NCI-H187 (cell line): ENCODE measurements around the gene CELF4.

Experiments
- DNase-seq, 2 experiments: peaks; one replicate each; lab custom pipeline; 2025; lab: John Stamatoyannopoulos, UW

Gene CELF4

DNA sequence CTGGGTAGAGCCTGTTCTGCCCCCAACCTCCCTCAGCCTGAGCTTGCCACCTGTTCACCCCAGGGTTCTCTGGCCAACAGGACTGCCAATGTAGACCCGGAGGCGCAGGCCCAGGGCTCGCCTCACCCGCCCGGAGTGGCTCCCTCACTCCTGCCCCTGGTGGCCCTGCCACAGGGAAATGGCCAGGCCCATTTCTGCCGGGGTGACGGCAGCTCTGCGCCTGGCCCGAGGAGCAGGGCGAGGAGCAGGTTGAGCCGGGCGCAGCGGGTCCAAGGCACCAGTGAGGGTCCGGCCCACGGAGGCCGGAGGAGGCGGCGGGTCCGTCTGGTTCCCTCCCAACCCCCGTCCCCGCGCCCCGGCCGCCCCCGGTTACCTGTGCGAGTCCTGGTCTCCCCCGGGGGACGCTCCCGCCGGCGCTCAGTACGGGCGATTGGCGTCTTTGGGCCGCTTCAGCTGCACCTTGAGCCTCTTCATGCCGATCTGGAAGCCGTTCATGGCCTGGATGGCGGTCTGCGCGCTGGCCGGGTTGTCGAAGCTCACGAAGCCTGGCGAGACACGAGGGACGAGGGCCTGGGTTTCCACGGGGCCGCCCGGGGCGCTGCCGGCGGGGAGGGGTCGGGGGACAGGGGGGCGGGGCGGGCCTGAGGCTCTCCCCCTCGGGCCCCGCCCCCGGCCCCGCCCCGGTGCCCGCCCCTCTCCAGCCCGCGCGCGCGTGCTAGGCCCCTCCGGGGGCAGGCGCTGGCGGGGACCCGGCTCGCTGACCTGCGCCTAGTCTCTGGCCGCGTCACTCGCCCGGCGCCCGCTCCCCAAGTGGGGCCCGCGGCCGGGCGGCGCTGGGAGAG, 312.0 kb downstream of the CELF4 start:
- peak in 1 of 2 experiments; percentile 11 for DNase-seq

DNA sequence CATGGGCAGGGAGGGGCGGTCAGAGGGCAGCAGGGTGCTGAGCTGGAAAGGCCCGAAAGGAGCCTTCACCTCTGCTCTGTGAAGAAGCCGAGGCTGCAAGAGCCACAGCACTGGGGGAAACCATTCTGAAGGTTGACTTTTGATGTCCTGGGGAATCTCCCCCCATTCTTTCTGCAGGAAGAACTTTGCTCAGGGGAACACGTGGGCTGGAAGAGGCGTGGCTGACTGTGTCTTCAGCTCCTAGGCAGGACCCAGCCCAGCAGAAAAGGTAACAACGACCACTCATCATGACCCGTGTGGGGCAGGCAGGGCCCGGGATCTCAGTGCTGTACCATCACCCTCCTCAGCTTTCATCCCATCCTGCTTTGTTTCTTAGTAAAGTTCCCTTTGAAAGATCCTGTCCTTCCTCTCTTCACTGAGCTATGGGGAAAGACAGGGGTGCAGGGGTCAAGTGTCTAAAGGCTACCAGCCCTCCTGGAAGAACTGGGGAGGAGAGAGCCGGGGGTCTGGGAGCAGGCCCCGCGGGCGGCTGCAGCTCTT, 312.7 kb downstream of the CELF4 start:
- DNase-seq: no peak

DNA sequence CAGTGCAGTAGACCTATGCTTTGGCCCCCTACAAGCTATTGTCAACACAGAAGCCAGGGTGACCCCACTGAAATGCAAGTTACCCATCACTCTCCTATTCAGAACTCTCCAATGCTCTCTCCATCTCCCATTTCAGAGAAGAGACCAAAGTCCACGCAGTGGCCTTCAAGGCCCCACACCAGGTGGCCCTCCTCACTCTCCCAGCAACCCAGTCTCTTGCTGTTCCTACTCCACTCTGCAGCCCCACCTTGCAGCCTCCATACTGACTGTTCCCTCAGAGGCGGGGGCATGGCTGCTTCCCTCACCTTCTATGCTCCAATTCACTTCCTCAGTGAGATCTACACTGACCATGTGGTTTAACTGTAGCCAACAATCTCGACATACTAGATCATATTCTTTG, 313.3 kb downstream of the CELF4 start:
- DNase-seq: no peak

DNA sequence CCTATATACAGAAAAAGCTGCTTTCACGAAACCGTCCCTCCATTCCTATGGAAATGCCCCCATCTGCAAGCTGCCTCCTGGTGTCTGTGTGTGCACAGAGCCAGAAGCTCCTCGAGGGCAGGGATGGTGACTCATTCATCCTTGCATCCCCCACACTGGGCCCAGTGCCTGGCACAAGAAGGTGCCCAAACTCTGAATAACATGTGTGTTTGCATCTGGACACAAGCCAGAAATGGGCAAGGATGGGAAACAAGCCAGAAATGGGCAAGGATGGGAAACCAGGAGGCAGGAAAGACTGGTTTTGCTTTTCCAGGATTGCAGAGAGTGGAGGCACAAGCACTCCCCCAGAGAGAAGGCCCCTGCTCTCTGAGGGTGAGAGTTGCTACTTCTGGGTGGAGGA, 313.9 kb downstream of the CELF4 start:
- no peak for DNase-seq

DNA sequence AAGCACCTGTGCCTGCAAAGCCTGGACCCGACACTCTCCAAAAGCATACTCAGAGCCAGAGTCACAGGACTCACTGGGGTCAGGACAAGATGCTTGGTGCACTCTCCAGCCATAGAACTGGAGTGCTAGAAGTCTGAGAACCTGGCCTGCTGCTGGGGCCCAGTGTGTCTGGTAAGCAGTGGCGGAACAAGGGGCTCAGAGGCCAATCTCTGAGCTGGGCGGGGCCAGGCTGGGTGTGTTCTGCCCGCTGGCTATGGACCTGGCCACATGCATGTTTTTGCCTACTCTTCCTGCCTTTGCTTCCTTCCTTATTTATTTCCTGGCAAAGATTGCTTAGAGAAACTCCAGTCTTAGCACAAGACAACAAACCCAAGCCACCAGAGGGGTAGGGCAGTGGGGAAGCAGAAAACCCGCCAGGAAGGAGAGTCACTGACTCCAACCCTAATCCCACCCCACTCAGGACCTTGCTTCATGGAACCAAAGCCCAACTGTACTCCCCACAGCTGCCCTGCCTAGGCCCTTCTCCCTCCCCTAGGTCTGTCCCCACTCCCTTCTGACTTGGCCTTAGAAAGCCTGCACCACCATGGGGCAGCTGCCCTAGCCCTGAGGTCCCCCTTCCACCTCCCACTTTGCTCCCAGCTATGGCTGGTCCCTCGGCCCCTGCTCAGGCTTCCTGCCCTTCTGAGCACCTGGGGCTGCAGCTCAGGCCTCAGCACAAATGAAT, 315.5 kb downstream of the CELF4 start:
- no peak for DNase-seq

GRCh38 chr18:37249171-37249886, 316.3 kb downstream of the CELF4 start:
- DNase-seq: no peak

DNA sequence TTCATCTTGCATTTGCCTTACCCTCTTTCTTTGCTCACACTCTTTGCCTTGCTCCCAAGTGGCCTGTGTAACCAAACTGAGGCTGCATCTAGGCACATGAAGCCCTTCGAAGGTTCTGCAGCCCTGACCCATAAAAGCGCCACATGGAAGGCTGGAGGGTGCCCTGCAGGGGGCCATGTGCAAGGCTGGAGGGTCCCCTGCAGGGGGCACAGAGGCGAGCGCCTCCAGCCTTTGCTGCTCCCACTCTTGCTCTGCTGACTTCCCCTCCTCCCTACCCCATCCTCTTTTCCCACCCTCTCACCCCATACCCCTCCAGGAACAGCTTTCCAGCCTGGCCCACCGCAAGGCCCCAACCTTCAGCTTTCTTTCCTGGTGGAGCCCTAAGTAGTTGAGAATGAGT, 317.3 kb downstream of the CELF4 start:
- DNase-seq: no peak

DNA sequence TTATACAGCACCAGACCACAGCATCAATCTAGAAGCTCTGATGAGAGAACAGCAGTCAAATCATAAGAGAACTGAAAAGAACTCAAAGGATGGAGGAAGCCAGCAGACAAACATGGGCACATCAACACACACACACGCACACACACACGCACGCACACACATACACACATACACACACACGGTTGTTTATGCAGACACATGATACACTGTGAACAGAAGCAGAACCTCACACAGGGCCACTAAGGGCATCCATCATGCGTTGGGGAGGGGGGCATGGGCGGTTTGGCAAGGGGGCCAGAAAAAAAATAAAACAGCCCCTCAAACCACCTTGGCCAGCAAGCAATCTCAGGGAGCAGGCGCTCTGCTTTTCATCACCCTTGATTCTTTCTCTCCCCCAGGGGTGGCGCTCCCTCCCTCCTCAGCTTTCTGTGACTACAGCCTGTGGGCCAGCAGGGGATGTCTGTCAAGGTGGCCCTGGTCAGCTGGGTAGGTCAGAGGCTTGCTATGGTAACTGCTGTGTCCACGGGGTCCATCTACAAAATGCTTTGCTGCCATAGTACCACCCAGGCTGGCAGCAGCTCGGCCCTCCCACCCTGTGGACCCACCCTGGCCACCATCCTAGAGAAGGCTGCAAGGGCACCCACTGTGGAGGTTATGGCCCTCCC, 318.0 kb downstream of the CELF4 start:
- no peak for DNase-seq

DNA sequence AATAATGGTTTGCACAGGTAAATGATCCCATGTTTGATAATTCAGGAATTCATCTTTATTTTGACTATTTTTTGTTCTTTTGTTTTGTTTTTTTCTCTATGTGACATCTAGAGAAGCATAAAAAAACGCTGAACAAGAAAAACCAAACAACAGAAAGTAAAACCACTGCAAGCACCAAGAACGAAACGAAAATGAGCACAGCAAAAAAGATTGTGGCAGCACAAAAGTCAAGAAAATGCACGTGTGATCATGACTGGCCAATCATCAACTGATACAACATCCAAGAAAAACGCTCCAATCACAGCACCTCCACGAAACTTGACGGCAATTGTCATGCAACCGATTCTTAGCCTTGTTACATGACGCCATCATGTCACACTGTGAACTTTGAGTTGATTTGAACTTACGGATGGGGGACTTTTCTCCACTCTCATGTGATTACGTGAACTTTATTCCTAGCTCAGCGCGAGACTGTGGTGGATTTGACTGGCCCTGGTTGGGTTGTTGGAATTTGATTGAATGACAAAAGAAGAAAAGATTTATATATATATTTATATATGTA, 318.7 kb downstream of the CELF4 start:
- no peak for DNase-seq

DNA sequence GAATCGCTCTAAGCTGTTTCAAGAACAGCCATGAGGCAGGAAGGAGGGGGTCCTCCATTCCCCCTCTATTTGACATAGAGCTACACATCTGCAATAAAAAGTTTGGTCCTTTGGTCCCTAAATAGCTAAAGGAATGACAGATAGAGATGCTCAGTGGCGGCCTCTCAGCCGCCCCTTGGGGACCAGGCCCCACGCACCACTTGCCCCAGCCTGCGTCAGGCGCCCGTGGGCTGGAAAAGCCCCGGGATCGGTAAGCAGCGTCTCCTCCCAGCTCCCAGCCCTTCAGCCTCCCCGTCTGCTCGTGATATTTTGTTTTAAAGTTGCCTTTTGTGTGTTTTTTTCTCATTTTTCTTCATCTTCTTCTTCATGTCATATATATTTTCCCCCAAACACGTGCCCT, 321.0 kb downstream of the CELF4 start:
- no peak for DNase-seq

DNA sequence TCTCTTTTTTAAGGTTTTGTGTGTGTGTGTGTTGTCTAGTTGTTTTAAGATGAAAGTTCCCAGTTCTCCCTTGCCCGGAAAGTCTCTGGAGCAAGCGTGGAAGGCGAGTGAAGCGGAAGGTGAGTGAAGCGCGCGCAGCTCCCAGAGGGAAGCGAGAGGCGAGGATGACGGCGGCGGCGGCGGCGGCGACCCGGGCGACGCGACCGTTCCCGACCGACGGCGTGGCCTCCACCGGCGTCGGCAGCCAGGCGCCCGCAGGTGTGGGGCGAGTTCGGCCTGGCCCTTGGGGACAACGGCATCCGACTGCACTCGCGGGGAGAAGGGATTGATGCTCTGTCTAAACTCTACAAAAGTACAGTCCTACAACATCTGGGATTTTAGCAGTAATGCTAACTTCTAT, 321.9 kb downstream of the CELF4 start:
- DNase-seq: no peak

- DNase-seq: no peak
Observed at GRCh38 chr18:37242826-37243560, 322.6 kb downstream of the CELF4 start.

DNA sequence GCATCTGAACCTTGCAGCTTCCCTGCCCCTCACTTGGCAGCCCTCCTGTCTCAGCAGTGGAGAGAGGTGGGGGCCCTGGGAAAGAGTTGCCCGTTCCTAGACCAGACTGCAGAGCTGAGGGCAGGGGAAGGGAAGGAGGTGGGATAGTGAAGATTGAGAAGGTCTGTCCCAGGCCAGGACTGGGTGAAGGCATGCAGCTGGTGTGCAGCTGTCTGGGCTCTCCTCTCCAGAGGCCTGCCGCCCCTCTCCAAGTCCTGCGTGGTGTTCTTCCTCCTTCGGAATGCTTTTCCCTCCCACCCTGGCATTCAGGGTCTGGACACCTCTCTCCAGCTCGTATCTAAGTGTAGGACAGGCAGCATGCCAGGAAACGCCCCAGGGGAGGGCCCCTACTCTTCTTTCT, 323.5 kb downstream of the CELF4 start:
- DNase-seq: no peak

GRCh38 chr18:37238282-37239108, 327.1 kb downstream of the CELF4 start:
- no peak for DNase-seq

- no peak for DNase-seq
Observed at GRCh38 chr18:37235583-37235982, 330.0 kb downstream of the CELF4 start.

GRCh38 chr18:37231251-37231650, 334.3 kb downstream of the CELF4 start:
- no peak for DNase-seq

DNA sequence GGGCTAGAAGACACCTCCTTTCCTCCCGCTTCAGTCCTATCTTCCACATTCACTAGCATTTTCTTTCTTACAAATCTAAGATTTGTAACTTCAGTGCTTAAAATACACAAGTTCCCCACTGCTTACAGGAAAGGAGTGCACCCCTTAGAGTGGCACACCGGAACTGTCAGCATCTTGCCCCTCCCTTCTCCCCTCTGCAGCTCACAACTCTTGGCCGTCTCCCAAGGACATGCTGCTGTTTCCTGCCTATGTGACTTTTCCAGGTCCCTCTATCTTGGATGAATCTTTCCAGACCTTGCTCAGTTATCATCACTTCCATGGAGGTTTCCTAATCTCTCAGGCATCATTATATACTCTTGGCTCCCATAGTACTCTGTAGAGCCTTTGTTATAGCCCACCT, 334.8 kb downstream of the CELF4 start:
- DNase-seq: no peak

DNA sequence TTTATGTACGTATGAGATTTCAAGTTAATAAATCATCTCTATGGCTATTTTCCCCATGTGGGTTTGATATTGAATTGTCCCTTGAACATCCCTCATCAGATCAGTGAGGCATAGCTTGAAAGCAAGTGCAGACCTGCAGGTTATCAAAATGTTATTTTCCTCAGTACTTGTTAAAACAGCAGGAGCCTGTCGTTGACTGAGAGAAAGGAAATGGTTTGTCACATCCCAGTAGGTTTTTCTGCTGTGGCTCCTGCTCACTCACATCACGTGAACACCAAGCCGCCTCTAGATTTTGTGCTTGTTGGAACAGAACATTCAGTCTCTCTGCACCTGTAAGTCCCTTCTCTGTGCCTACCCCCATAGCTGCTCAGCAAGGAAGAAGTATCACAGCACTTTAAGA, 340.3 kb downstream of the CELF4 start:
- DNase-seq: no peak

GRCh38 chr18:37222999-37223378, 342.6 kb downstream of the CELF4 start:
- DNase-seq: no peak

DNA sequence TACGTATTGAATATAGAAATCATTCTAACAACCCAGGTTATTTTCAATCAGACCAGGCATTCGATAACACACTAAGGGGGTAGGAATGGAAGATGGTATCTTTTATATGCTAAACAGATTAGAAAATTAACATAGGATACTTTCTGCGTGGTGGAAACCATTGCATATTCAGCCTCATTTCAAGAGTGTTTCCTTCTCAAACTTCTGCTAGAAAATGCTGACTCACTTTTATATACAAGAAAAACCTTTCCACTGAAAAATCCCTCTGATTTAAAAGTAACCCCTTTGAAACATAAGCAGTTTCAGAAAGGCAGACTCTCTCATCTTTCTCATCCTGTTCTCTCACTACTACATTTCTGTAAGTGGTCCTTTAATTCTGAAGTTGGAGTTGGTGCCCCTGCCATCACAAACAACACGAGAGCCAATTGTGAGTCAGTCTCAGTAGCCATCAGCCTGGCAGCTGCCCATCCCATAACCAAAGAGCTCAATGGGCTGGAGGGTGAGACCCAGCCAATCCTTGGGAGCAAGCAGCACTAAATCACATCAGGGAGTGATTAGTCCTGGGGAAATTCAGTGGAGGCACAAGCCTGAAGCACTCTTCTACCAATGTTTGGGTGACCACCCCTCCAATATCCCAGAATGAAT, 343.1 kb downstream of the CELF4 start:
- no peak for DNase-seq
